GM12872 (cell line): Measurements from ENCODE around the gene NOXA1.

Source experiments
- CTCF ChIP-seq: IDR thresholded peaks from 3 replicates; pipeline ENCODE4 v1.5.1; 2011; ENCODE audit warnings: low read depth, mild to moderate bottlenecking, low read length, moderate library complexity; ENCODE audit not compliant: insufficient read depth

NOXA1 gene

GRCh38 chr9:137423514-137424291 lies 510 bp downstream of the NOXA1 start:
- no peak for TF ChIP-seq CTCF

- no peak for TF ChIP-seq CTCF
Observed at GRCh38 chr9:137426018-137426681, 3.0 kb downstream of the NOXA1 start.

DNA sequence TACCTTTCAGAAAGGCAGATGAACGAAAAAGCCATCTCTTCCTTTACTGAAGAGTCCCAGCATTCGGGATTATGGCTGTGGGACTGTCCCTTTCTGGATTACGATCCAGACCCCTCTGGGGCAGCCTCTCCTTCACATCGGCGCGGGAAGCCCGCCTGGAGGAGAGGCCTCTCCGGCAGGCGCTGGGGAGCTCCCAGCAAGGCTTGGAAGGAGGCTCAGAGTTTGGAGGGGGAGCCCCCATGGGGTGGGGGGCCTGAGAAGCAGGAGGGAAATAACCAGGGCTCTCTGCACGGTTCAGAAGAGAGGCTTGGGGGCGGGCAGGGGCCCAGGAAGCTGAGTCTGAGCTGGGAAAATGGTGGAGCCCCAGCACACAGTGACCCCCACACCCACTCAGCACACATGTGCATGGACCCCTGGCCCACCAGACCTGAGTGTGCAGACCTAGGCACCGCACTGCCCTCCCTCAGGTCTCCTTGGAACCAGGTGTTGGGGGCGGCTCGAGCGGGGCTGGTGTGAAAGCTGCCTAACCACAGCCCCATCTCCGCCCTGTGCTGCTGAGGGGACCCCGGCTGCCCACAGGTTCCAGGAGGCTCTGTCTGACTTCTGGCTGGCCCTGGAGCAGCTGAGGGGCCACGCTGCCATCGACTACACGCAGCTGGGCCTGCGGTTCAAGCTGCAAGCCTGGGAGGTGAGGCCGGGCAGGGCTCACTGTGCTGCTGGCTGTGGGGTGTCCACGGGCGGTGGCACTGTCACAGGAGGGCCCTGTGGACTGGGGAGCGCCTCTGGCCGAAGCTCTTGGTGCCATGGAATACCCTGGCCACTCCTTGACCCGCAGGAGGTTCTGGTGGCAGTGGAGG lies 4.5 kb downstream of the NOXA1 start:
- no peak for TF ChIP-seq CTCF

DNA sequence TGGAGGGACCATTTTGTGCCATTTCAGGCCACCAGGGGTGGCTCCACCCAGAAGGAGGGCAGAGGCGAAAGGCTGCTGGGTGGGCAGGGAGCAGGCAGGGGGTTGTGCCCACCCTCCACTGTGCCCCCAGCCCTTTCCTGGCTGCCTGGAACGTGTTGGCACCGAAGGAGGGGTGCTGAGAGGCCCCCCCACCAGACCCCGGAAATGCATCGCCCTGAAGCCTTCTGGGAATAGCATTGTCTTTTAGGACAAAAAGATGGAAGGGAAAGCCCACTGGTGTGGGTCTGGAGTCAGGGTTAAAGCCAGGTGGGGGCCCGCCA lies 5.1 kb downstream of the NOXA1 start:
- TF ChIP-seq CTCF: no peak

DNA sequence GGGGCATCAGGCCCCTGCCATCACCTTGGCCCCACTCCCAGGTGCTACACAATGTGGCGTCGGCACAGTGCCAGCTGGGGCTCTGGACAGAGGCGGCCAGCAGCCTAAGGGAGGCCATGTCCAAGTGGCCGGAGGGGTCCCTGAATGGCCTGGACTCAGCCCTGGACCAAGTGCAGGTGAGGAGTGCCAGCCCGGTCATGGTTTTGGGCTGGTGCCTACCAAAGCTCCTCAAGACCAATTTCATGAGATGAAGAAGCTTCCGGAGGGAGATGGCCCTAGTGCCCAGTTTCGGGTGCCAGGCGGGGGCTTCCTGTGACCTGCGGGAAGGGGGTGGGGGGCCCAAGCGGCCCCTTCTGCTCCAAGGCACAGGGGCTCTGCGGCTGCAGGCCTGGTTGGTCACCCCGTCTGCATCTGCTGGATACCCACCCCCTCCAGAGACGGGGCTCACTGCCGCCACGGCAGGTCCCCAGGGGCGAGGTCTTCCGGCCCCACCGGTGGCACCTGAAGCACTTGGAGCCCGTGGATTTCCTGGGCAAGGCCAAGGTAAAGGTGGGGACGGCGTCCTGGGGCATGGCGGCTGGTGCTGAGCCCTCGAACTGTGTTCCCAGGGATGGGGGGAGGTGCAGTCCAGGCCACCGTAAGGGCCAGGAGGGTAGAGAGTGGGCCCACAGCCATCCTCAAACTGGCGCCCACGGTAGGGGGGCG lies 5.8 kb downstream of the NOXA1 start:
- TF ChIP-seq CTCF: no peak

DNA sequence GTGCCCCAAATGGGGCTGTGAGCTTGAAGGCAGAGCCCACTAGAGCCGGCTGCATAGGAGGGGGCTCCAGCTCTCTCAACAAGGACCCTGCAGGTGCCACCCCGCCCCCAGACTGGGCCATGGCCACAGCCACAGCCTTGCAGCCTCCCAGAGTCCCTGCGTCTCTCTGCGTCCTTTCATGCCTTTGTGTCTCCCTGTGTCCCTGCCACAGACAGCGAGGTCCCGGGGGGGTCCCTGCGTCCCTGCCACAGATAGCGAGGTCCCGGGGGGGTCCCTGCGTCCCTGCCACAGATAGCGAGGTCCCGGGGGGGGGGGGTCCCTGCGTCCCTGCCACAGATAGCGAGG lies 6.3 kb downstream of the NOXA1 start:
- TF ChIP-seq CTCF: no peak
